Ectodermal cell (in vitro differentiated cells): ENCODE results near the gene AUTS2.

ENCODE experiments used
- H3K27ac ChIP-seq: 2 replicates; pipeline ENCODE4 v1.7.0; 2013; ENCODE audit warnings: mild to moderate bottlenecking, low read depth, low read length; ENCODE audit not compliant: insufficient read depth, poor library complexity, severe bottlenecking
- H3K27me3 ChIP-seq: 2 replicates; pipeline ENCODE4 v1.7.0; 2013; ENCODE audit warnings: mild to moderate bottlenecking, low read length; ENCODE audit not compliant: insufficient read depth, control insufficient read depth, poor library complexity, severe bottlenecking
- H3K36me3 ChIP-seq: one replicate; pipeline ENCODE4 v1.7.0; 2013; ENCODE audit warnings: low read length; ENCODE audit not compliant: control insufficient read depth, insufficient read depth
- H3K4me1 ChIP-seq: one replicate; pipeline ENCODE4 v1.7.0; 2013; ENCODE audit warnings: low read length; ENCODE audit not compliant: control insufficient read depth, insufficient read depth
- H3K4me3 ChIP-seq: 2 replicates; pipeline ENCODE4 v1.7.0; 2013; ENCODE audit warnings: low read depth, low read length, control low read depth; ENCODE audit not compliant: insufficient read depth
- H3K9me3 ChIP-seq: 2 replicates; pipeline ENCODE4 v1.7.0; 2013; ENCODE audit warnings: mild to moderate bottlenecking, low read length, moderate library complexity; ENCODE audit not compliant: control insufficient read depth
- WGBS, 2 experiments: methylation state at CpG; one replicate each; pipeline ENCODE4 v1.1.7; 2013; ENCODE audit warnings: missing lambda C conversion rate in 2 of 2; 5-methylcytosine and 5-hydroxymethylcytosine counted together

Gene AUTS2

DNA sequence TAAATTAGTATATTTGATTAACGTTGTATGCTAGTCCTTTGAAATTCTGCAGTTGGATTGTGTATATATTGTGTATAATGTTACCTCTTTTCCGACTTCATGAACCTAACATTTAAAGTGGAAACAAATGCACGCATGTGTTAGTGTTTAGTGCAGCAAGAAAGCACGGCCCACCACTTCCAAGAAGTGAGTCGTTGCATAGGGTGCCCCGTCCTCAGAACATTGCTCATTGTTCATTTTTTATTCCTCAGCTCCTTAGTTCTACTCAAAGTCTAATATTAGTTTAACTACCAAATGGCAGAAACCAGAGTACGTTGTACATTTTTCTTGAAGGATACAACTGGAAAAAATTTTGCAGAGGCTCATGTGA lies 407.6 kb downstream of the AUTS2 start:
- WGBS, 2 experiments, result 95% methylated on average over 7 of the region's 7 CpGs
- Histone ChIP-seq H3K4me3 (no peak overlapping the region), H3K4me1 (no peaks in the 10 kb centered on the region), H3K27me3 (no peaks in the 10 kb centered on the region), H3K27ac (no peak overlapping the region), H3K36me3 (no peaks in the 10 kb centered on the region), H3K9me3 (no peaks in the 10 kb centered on the region)

- 79 to 82% methylated on average over 9 of the region's 9 CpGs for WGBS, 2 experiments
- Histone ChIP-seq H3K4me3 (no peak overlapping the region), H3K36me3 (no peaks in the 10 kb centered on the region), H3K4me1 (no peaks in the 10 kb centered on the region), H3K27me3 (no peaks in the 10 kb centered on the region), H3K9me3 (no peaks in the 10 kb centered on the region), H3K27ac (no peak overlapping the region)
Observed at GRCh38 chr7:70006261-70006920, 408.1 kb downstream of the AUTS2 start.

GRCh38 chr7:70008466-70008865 lies 410.2 kb downstream of the AUTS2 start:
- H3K36me3 ChIP-seq, result no peaks in the 10 kb centered on the region
- H3K4me3 ChIP-seq, result no peak overlapping the region
- no peaks in the 10 kb centered on the region for H3K9me3 ChIP-seq
- 89 to 100% methylated on average over 3 of the region's 4 CpGs for WGBS, 2 experiments
- peaks cover 6% of the 10 kb centered on the region for H3K4me1 ChIP-seq
- H3K27ac ChIP-seq, result no peak overlapping the region
- H3K27me3 ChIP-seq, result no peaks in the 10 kb centered on the region

GRCh38 chr7:70014472-70015177 lies 416.4 kb downstream of the AUTS2 start:
- H3K27me3 ChIP-seq, result no peaks in the 10 kb centered on the region
- H3K36me3 ChIP-seq, result no peaks in the 10 kb centered on the region
- no peak overlapping the region for H3K27ac ChIP-seq
- H3K4me3 ChIP-seq, result no peak overlapping the region
- 81 to 92% methylated on average over 2 to 3 of the region's 3 CpGs for WGBS, 2 experiments
- H3K9me3 ChIP-seq, result no peaks in the 10 kb centered on the region
- peaks cover 11% of the 10 kb centered on the region for H3K4me1 ChIP-seq

DNA sequence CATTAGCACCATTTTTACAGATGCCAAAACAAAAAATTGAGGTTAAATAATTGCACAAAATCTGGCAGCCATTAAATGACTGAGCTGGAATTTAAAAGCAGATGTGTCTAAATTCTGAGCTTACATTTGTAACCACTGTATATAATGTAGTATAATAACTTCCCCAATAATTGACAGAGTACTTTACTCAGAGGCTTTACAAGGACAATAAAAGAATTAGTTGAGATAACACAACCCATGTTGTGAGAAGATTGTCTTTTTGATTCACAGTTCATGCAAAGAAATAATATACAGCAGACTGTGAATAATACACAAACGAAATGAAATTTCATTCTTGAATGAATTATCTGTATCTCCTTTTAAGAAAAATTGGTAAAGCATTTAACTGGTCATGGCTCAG lies 417.1 kb downstream of the AUTS2 start:
- WGBS, 2 experiments, result 83% methylated on average over 1 of the region's 1 CpG; no CpG with 5 or more reads in 1 of the 2 experiments
- Histone ChIP-seq H3K36me3 (no peaks in the 10 kb centered on the region), H3K27me3 (no peaks in the 10 kb centered on the region), H3K4me1 (peaks cover 11% of the 10 kb centered on the region), H3K9me3 (no peaks in the 10 kb centered on the region), H3K4me3 (no peak overlapping the region), H3K27ac (no peak overlapping the region)

DNA sequence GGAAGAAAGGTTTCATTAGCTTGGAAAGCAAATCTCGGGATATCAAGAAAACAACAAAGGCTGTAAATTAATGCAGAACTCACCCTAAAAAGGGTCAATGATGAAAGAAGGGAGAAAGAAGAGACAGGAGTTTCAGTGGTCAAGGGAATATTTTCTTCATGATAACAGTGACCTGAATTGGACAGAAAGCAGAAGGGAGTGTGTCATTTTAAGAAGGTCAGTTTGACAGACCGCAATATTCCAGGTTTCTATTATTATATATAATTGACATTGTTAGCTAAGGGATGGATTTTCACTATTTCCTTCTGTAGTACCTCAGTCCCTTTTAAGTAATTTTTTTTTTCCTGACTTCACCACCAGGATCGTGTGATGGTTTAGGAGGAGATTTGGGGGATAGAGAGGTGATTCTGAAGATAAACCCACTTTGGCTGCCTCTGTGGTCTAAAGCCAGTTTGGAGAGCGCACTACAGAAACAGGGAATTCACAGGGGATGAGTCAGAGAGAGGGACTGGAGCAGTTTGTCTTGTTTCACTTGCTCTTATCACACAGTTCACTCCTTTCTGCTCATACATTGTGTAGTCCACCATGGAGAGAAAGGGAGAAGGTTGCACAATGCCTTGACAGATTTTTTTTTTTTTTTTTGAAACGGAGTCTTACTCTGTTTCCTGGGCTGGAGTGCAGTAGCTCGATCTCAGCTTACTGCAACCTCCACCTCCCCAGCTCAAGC lies 417.9 kb downstream of the AUTS2 start:
- H3K9me3 ChIP-seq, result no peaks in the 10 kb centered on the region
- 85 to 88% methylated on average over 5 of the region's 6 CpGs for WGBS, 2 experiments
- peaks cover 11% of the 10 kb centered on the region for H3K4me1 ChIP-seq
- no peak overlapping the region for H3K4me3 ChIP-seq
- no peaks in the 10 kb centered on the region for H3K36me3 ChIP-seq
- no peaks in the 10 kb centered on the region for H3K27me3 ChIP-seq
- no peak overlapping the region for H3K27ac ChIP-seq

- 44 to 47% methylated on average over 2 of the region's 3 CpGs for WGBS, 2 experiments
- no peak overlapping the region for H3K27ac ChIP-seq
- H3K27me3 ChIP-seq, result no peaks in the 10 kb centered on the region
- no peaks in the 10 kb centered on the region for H3K9me3 ChIP-seq
- no peak overlapping the region for H3K4me3 ChIP-seq
- no peaks in the 10 kb centered on the region for H3K36me3 ChIP-seq
- H3K4me1 ChIP-seq, result peaks cover 5% of the 10 kb centered on the region
Observed at GRCh38 chr7:70017357-70017756, 419.1 kb downstream of the AUTS2 start.

- no CpG with 5 or more reads among the region's 1 CpG for WGBS, 2 experiments
- H3K4me3 ChIP-seq, result no peak overlapping the region
- no peaks in the 10 kb centered on the region for H3K36me3 ChIP-seq
- H3K4me1 ChIP-seq, result peaks cover 5% of the 10 kb centered on the region
- H3K27me3 ChIP-seq, result no peaks in the 10 kb centered on the region
- H3K9me3 ChIP-seq, result no peaks in the 10 kb centered on the region
- no peak overlapping the region for H3K27ac ChIP-seq
Observed at GRCh38 chr7:70018700-70019099, 420.4 kb downstream of the AUTS2 start.

- Histone ChIP-seq H3K27ac (no peak overlapping the region), H3K4me1 (peaks cover 12% of the 10 kb centered on the region), H3K27me3 (no peaks in the 10 kb centered on the region), H3K9me3 (no peaks in the 10 kb centered on the region), H3K36me3 (no peaks in the 10 kb centered on the region), H3K4me3 (no peak overlapping the region)
- 85 to 88% methylated on average over 4 of the region's 4 CpGs for WGBS, 2 experiments
Observed at GRCh38 chr7:70027867-70028266, 429.6 kb downstream of the AUTS2 start.

- Histone ChIP-seq H3K4me3 (no peak overlapping the region), H3K4me1 (peaks cover 12% of the 10 kb centered on the region), H3K9me3 (no peaks in the 10 kb centered on the region), H3K27ac (no peak overlapping the region), H3K36me3 (no peaks in the 10 kb centered on the region), H3K27me3 (no peaks in the 10 kb centered on the region)
- WGBS, 2 experiments, result 89 to 94% methylated on average over 2 of the region's 2 CpGs
Observed at GRCh38 chr7:70028620-70029019, 430.3 kb downstream of the AUTS2 start.
